Renal cortex interstitium (tissue), 11 donors: ENCODE data around the gene TMEM190. TPM values are rescaled to one million over a fixed set of nuclear protein-coding genes. Genes with fewer than 3 reads are reported as not detected.
"Not testable (repeated sequence)": the region's sequence is repeated elsewhere in the genome, so short reads cannot be mapped to it uniquely, and the experiment has no call there.

Source experiments
- DNase-seq, 11 donors: peaks; one replicate each; pipeline ENCODE4 v3.0.0-alpha.2; 2013; ENCODE audit warnings: low read depth in 9 of 11, low spot score in 4 of 11; ENCODE audit errors: extremely low read depth in 1 of 11
- polyA plus RNA-seq, 3 donors: library from polyadenylated mRNA; unstranded; fragments of 120-200 nt; gene quantifications; one replicate each; pipeline ENCODE4 v1.2.1, GENCODE V29; 2013; ENCODE audit not compliant: insufficient read length in 3 of 3

The TMEM190 gene
- polyA plus RNA-seq, 3 donors, result 0.17 to 1.1 TPM; not detected in 1

GRCh38 chr19:55384920-55385723 lies 8.5 kb downstream of the TMEM190 start:
- DNase-seq, result peak; percentile 87 to 97 (median 92)

GRCh38 chr19:55385724-55386492 lies 9.3 kb downstream of the TMEM190 start, which contains the start of gene RPL28:
RPL28 (plus strand) TSS chr19:55385932; CDS start chr19:55386358, 426 bp downstream.
- DNase-seq, result peak; percentile 95 to 99 (median 98)

- DNase-seq, result no peak
Measured at GRCh38 chr19:55386493-55386971, 9.9 kb downstream of the TMEM190 start.

GRCh38 chr19:55387736-55388497 lies 11.3 kb downstream of the TMEM190 start:
- DNase-seq, result no peak

GRCh38 chr19:55389386-55390317 lies 13.0 kb downstream of the TMEM190 start:
- no peak for DNase-seq

- DNase-seq, result no peak
Measured at GRCh38 chr19:55390461-55390880, 13.8 kb downstream of the TMEM190 start.

GRCh38 chr19:55391191-55391670 lies 14.6 kb downstream of the TMEM190 start:
- DNase-seq, result no peak

GRCh38 chr19:55391702-55392615 lies 15.3 kb downstream of the TMEM190 start:
- no peak for DNase-seq

- DNase-seq, result no peak
Measured at GRCh38 chr19:55392820-55393761, 16.5 kb downstream of the TMEM190 start.

- DNase-seq, result no peak
Measured at GRCh38 chr19:55398200-55398925, 21.7 kb downstream of the TMEM190 start.

GRCh38 chr19:55400281-55401087 lies 23.9 kb downstream of the TMEM190 start:
- DNase-seq, result no peak

GRCh38 chr19:55401390-55401789 lies 24.8 kb downstream of the TMEM190 start:
- DNase-seq, result not testable (repeated sequence)

GRCh38 chr19:55402509-55402908 lies 25.9 kb downstream of the TMEM190 start:
- DNase-seq, result no peak

- DNase-seq, result no peak
Measured at GRCh38 chr19:55405638-55406037, 29.0 kb downstream of the TMEM190 start.
